NCI-H1092 (cell line): ENCODE data around the gene SYTL5.

Experiments used
- DNase-seq: peaks from one replicate; lab custom pipeline; 2025; lab: John Stamatoyannopoulos, UW

Gene SYTL5

DNA sequence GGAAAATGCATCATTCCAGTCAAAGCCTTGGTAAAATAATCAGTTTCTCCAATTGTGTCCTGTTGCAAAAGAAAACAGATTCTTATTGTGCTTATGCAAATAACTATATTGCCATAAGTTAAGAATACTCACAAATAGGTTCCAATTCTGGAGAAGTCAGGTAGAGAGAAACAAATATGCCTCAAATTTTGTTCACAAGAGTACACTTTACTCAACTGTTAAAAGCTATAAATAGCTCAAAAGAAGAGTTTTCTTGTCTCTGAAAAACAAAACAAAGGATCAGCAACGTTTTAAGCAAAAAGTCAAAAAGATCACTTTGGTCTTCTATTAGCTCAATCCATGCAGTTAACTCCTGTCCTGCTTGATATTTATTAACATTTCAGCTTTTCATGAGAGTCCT is 21.9 kb downstream of the SYTL5 start:
- no peak for DNase-seq

GRCh38 chrX:38036466-38036865 is 30.1 kb downstream of the SYTL5 start:
- DNase-seq, result no peak

DNA sequence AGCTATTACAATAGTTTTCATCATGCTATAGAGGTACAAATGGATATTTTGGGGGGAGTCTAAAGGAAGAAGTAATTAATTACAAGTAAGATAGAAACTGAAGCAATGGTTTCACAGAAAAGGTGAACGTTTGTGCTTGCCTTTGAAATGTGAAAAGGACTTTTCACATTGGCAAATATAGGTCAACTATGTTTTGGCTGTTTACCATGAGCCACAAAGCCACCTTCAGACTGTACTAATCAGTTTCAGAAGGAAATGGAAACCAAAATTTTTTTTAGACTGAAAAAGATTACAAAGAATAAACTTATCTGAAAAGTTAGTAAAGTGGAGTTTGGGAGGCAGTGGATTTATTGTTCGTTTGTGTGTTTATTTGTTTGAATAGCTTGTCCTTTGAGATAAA is 32.1 kb downstream of the SYTL5 start:
- DNase-seq, result no peak

DNA sequence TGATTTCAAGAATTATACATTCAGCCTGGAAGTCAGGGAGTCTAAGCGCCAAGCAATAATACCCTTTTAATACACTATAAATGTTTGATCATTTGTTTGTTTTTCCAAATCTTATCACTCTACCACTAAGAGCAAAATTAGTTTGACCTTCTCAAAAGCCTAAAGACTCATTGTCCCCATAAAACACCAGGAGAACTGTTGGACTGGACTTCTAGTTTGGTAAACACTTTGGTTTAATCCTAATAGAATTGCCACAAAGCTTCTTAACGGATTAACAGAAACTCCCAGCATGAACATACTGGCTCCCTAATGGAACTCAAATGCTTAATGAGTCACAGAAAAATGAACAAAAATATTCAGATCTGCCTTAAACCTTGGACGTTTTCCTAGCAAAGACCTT is 34.9 kb downstream of the SYTL5 start:
- DNase-seq, result no peak

- DNase-seq, result no peak
These were observed 38.3 kb downstream of the SYTL5 start for GRCh38 chrX:38044701-38045100.

- DNase-seq, result no peak
These were observed 39.3 kb downstream of the SYTL5 start for GRCh38 chrX:38045538-38046096.

DNA sequence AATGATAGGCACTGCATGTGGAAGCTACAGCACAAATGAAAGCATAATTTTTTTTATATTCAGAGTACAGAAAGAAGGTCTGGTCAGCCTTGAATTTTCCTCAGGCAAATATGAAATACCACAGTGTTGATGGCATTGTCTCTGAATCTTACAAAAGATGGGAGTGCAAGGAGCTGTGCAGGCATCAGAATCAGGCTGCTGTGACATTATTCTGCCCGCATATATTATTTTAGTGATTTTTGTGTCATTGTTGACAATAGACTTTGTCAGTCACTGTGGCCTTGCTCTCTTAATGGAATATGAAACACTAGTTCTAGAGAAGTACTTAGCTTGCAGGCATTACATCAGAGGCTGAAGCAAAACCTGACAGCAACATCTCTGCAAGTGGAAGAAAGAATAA is 42.5 kb downstream of the SYTL5 start:
- DNase-seq, result no peak

DNA sequence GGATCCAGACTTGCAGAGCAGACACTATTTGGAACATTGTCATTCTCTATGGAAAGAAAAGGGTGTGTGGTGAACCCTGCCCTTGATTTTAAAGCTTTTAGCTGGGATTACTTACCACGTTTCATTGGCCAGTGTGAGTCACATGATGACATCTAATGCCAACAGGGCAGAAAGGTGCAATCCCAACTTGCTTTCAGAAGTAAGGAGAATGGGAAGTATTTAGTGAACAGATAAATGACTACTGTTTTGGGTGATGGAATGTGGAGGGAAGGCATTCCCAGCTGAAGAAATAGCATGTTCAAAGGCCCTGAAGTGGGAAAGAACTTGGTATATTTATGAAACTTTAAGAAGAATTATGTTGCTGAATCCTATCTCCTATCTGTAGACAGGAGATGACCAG is 44.5 kb downstream of the SYTL5 start:
- no peak for DNase-seq

DNA sequence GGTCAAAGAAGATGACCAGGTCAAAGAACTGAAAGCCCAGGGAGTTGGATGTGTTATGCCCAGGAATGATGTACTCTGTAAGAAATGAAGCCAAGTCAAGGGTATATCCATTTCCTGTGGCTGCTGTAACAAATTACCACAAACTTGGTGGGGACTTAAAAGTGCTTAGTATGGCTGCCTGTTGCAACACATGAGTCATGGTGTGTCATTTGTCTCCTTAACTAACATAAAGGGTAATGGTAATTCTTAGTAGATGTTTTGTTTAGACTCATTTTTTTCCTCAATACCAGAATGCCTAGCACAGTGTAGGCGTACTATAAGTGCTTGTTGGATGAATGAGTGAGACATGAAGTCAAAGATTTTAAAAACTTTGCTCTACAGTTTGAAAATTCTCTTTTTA is 45.7 kb downstream of the SYTL5 start:
- DNase-seq, result no peak

DNA sequence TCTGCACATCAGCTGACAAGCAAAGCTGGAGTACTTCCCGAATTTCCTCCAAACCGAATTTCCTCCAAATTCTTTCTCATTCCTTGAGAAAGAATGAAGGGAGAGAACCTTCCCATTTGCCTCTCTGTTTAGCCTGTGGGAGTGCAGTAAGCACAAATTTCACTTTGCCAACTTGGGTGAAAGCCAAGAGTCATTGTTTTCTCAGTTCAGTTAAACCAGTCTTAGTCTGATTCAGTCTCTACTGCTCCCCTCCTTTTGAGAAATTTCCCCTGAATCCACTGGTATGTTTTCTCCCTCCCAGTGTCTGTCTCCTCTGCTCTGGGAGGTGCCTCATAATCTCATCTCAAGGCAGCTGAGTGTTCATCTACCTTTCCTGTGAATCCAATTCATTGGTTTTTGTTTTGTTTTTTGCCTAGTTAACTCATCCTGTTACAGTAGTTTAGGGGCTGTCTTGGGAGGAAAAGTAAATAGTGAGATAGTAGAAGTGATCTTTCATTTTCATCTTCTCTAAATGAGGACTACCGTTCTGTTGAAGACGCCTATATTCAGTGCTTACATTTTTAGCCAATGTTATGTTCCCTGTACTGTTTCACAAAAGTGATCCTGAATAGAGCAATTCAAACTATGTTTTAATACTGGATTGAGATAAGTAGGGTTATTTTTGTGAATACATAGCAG is 49.0 kb downstream of the SYTL5 start:
- no peak for DNase-seq

GRCh38 chrX:38060331-38060878 is 54.1 kb downstream of the SYTL5 start:
- no peak for DNase-seq

DNA sequence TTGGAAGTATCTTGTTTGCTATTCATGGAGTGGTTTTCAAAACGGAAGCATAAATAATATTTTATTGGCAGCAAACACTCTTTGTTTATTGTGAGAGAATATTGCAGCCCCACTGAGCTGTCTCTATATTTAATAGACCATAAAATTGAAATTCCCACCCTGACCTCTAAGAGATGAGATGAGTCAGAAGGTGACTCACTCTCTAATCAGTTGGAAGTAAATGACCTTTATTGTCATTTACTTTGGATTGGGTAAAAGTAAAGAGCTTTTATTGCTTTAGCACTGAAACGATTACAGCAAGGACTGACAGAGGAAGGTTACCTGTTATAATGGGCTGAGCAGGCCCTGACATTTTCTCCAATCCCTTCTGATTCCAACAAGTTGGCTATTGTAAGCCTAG is 55.0 kb downstream of the SYTL5 start:
- no peak for DNase-seq

GRCh38 chrX:38066934-38067333 is 60.6 kb downstream of the SYTL5 start:
- no peak for DNase-seq

DNA sequence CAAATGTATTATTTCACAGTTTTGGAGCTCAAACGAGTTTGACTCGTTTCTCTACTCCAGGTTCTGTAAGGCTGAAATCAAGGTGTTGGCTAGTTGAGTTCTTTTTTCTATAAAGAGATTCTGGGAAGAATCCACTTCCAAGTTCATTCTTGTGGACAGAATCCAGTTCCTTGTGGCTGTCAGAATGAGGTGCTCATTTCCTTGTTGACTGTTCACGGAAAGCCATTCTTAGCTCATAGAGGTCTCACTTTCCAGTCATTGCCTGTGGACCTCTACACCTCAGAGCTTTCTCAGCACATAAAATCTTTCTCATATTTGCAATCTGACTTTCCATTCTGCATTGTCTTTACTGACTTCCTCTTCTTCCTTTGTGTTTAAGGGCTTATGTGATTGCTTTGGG is 62.9 kb downstream of the SYTL5 start:
- no peak for DNase-seq

DNA sequence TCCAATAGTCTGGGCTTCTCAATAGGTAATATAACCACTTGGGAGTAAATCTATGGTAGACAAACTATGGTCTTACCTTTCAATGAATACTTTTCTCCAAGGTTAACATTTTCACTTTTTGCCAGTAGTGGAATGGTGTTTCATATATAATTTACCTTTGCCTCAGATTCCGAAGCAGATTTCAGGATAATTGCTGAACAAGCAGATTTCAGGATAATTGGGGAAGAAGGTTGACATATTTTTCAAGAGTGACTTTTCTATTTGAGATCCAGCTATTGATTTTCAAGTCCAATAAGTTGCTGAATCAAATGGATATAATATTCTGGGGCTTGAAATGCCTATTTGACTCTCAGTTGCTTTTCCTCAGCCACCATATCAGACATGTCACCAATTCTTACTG is 63.6 kb downstream of the SYTL5 start:
- no peak for DNase-seq

DNA sequence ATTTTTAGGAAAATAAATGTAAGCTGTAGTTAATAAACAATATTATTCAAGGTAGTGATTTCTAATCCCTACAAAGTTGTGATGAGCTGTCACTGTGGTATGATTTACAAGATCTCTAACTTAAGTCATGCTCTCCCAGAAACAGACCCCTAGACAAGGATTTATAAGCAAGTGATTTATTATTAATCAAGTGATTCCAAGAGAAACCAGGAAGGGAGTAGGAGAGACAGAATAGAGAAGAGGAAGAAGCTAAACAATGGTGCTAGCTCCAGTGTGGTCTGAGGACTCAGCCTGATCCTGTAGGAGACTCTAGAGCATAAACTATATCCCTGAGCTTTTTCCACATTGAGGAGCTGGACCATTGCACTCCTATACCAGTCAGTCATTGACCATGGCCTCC is 73.1 kb downstream of the SYTL5 start:
- no peak for DNase-seq

DNA sequence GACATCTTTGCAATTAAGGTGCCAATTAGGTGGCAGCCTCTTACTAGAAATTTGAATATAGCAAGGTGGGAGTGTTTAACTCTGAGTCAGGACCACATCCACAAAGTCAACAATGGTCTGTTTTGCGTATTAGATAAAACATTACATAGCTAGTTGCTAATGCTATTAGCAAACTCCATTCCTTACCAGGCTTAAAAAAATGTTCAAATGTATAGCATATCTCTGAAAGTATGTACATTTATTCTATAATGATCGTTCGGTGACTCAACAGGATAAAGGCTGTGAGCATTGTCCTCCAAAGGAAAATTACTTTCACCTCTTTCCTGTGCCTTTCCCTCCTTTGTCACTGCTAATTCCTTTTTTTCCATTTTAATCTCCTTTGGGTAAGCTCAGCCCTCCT is 74.5 kb downstream of the SYTL5 start:
- no peak for DNase-seq

DNA sequence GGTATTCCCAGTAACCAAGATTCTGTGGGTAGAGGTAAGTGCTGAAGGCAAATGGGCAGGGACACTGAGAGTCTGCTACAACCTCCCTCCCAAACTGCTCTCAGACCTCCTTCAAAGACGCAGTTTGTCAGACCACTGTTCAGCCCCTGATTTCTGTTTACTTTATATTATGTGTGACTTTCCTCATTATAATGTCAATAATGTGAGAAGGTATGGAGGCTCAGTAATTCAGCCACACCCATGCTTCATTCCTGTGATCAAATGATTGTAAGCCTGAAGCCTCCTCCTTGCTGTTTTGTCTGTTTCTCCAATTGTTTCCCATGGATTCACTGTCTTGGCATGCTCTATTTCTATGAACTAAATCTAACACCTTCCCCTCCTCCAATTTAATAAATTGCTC is 75.6 kb downstream of the SYTL5 start:
- no peak for DNase-seq

DNA sequence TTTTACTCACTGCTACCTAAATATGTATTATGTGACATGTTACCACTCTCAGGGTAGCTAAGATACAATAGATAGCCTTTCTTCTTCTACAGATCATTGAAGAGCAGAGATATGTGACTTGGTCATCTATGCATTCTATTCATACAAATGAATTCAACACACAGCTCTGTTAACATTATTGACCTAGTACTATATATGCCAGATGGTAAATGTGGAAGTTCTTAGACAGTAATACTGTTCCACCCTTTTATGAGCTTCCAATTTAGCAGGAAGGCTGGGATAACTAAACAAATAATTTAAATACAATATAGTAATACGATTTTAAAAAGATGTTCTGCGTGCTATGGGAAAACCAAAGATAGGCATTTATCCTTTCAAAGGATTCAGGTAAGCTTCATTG is 76.0 kb downstream of the SYTL5 start:
- DNase-seq, result no peak

DNA sequence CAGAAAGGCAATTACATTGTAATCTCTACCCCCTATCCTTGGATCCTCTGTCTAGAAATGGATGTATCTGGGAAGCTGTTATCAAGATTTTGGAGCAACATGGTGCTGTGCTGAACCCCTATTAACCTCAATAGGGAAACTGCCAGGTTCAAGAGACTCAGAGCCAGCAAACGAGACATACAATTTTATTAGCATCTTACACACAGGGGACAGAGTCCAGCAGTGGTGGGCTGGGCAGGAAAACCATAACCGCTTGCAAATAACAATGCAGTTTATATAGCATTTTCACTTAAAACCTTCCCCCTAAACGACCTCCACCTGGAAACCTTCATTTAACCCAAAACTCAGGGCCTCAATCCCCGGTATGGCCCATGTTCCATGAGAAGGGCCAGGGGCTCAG is 79.5 kb downstream of the SYTL5 start:
- DNase-seq, result no peak

GRCh38 chrX:38086451-38087215 is 80.3 kb downstream of the SYTL5 start:
- DNase-seq, result no peak

GRCh38 chrX:38087594-38087993 is 81.2 kb downstream of the SYTL5 start:
- DNase-seq, result no peak
